Subcutaneous abdominal adipose tissue (tissue), 5 donors: Measurements from ENCODE around the gene MRPS18B.

Experiments
- H3K27ac ChIP-seq: one replicate; pipeline ENCODE4 v1.7.0; 2013; ENCODE audit warnings: low read depth, mild to moderate bottlenecking, inconsistent platforms, low read length, moderate library complexity
- H3K27me3 ChIP-seq, 5 donors: one replicate each; pipeline ENCODE4 v1.7.0; 2013; ENCODE audit warnings: low read length in 5 of 5, inconsistent platforms in 1 of 5; ENCODE audit not compliant: control insufficient read depth in 5 of 5, insufficient read depth in 4 of 5
- H3K36me3 ChIP-seq, 5 donors: one replicate each; pipeline ENCODE4 v1.7.0; 2013; ENCODE audit warnings: low read length in 5 of 5; ENCODE audit not compliant: control insufficient read depth in 5 of 5, insufficient read depth in 5 of 5
- H3K4me1 ChIP-seq, 5 donors: one replicate each; pipeline ENCODE4 v1.7.0; 2013; ENCODE audit warnings: low read length in 5 of 5, mild to moderate bottlenecking in 3 of 5, moderate library complexity in 1 of 5; ENCODE audit not compliant: control insufficient read depth in 5 of 5, insufficient read depth in 5 of 5
- H3K4me3 ChIP-seq, 5 donors: one replicate each; pipeline ENCODE4 v1.7.0; 2013; ENCODE audit warnings: low read length in 5 of 5, low read depth in 1 of 5
- H3K9ac ChIP-seq, 5 donors: one replicate each; pipeline ENCODE4 v1.7.0; 2013; ENCODE audit warnings: low read length in 5 of 5, mild to moderate bottlenecking in 4 of 5, moderate library complexity in 3 of 5
- H3K9me3 ChIP-seq, 5 donors: one replicate each; pipeline ENCODE4 v1.7.0; 2013; ENCODE audit warnings: low read length in 5 of 5; ENCODE audit not compliant: control insufficient read depth in 5 of 5
- donor health status: healthy.
- donor health status: healthy.
- donor health status: healthy.
- donor health status: healthy.
- donor health status: healthy.

Gene MRPS18B

DNA sequence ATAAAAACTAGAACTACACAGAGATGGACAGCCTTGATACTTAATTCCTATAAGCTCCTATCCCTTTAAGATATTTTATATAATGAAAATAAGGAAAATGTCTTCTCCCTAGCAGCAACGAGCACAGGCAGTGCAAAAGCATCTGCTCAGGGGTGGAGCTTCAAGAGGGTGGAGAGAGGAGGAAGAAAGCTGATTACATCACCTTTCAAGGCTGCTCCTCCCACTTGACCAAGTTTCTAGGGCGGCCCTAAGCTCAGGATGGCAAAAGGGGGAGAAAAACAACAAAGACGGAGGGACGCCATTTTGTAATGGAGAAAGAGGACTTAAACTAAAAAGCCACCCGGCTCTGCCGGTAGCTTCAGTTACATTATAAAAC lies 2.8 kb upstream of the MRPS18B start:
- H3K27ac ChIP-seq = peak overlapping the region; percentile 99
- H3K36me3 ChIP-seq = peaks cover 0 to 17% (median 14%) of the 10 kb centered on the region in 5 donors
- H3K9ac ChIP-seq = peak overlapping the region; percentile 96 to 100 (median 98)
- H3K4me3 ChIP-seq = peak overlapping the region; percentile 82 to 100 (median 100)
- H3K4me1 ChIP-seq = peaks cover 10 to 56% (median 50%) of the 10 kb centered on the region in 5 donors
- H3K9me3 ChIP-seq = no peaks in the 10 kb centered on the region
- no peaks in the 10 kb centered on the region for H3K27me3 ChIP-seq

DNA sequence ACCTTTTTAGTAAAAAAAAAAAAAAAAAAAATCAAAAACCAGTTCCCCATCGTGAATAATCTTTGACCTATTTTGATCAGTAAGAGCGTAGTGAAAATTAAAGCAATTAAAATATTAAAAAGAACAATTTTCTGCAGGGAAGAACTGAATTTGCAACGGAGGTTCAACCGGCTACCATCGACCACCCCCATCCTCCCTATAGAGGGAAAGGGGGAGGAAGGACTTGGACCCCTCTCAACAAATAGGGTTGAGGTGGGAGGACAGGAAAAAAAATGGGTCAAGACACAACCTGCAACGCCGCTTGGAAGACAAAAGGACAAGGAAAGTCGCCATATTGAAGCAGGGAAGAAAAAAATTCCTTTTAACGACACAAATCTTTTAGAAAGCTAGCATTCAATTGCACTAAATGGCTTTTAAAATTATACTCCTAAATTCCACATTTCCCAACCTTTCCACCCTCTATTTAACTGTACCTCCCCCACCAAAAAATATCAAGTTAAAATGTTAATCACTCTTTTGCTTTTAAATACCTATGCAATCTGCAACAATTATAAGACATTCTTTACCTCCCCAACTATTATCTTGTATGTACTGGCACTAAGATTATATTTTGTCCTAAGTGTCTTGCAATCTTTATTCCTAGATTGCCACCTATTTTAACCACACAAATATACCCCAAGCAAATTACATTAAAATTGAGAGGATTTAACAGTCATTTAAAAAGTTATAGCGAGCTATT lies 2.3 kb upstream of the MRPS18B start:
- Histone ChIP-seq H3K27me3 (no peaks in the 10 kb centered on the region), H3K4me3 (peak overlapping the region; percentile 82 to 100 (median 100)), H3K27ac (peak overlapping the region; percentile 99), H3K36me3 (peaks cover 0 to 19% (median 14%) of the 10 kb centered on the region in 5 donors), H3K9me3 (no peaks in the 10 kb centered on the region), H3K9ac (peak overlapping the region; percentile 96 to 100 (median 98)), H3K4me1 (peaks cover 10 to 51% (median 49%) of the 10 kb centered on the region in 5 donors)

DNA sequence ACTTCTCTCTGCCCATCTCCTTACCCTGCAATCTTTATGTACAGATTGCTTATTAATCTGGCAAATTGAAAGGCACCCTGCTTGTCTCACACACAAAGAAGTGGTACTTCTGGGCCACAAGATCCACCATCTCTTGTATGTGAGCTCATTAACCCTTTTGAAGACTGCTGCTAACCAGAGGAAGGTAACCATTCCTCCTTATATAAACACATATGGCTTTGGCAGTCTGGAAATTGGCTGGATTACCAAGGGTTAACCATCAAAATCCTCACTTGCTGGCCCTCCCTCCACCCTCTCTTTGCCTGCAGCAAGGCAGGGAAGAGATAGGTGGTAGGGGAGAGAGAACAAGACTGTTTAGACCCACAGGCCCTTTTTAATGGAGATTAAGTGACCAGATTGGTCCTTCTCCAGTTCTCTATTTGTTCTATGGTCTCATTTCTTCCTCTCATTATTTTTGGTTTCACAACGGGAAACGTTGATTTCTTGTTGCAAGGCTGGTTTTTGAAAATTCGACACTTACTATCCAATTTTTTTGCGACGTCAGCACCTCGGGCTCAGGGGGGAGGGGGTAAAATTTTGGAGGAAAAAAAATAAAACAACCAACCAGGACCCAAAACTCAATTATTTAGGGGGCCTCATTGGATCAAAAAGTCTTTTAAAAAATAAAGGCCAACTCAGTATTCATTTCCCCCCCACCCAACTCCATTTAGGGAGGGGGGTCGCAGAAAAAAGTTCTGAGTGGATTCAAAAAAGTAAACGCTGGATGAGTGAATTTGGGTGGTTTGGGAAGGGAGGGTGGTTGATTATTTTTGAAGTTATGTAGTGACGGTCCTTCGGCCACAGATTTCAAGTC lies 1.5 kb upstream of the MRPS18B start:
- H3K9ac ChIP-seq = peak overlapping the region; percentile 96 to 100 (median 98)
- H3K4me1 ChIP-seq = peaks cover 10 to 48% (median 44%) of the 10 kb centered on the region in 5 donors
- H3K36me3 ChIP-seq = peaks cover 0 to 27% (median 20%) of the 10 kb centered on the region in 5 donors
- no peaks in the 10 kb centered on the region for H3K9me3 ChIP-seq
- H3K4me3 ChIP-seq = peak overlapping the region; percentile 82 to 100 (median 100)
- H3K27me3 ChIP-seq = no peaks in the 10 kb centered on the region
- H3K27ac ChIP-seq = peak overlapping the region; percentile 99

DNA sequence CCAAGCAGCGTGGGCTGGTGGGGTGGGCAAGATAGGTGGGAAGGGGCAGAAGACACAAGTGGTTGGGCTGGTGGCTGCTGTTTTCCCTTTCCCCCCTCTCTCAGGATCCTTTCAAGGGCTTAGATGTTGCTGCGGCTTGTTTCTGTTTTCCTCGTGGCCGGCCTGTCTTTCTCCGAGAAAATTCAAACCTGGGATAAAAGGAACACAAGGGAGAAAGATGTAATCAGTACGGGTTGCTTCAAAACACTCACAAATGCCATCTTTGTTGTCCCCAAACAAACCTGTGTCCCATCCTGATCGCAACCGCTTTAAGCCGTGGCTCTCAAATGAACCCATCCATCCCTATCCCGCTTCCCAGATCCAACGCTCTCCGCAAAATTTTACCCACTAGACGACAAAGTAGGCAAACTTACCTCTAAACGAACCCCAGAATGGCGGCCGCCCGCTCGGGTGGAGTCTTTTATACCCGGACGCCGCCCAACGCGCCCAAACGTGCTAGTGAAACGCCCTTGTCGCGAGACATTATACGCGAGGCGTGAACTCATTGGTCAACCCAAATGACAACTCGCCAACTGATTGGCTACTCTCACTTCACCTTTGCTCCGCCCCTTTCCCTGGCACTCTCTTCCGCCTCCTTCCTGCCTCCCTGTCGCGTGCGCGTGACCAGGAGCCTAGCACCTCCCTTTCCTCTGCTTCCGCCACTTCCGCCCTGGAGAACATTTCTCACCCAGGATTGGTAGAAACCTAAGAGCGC lies 652 bp upstream of the MRPS18B start, which contains the start of gene PPP1R10:
Gene PPP1R10 (minus strand): TSS at position 433 of the 754 bp plus-strand sequence. CDS start 7,299 bp downstream, outside the sequence.
- H3K4me3 ChIP-seq = peak within 1 kb of the TSS; percentile 82 to 100 (median 100)
- peak within 1 kb of the TSS; percentile 99 for H3K27ac ChIP-seq
- H3K9ac ChIP-seq = peak within 1 kb of the TSS; percentile 96 to 100 (median 98)
- no peaks in the 10 kb centered on the region for H3K9me3 ChIP-seq
- H3K27me3 ChIP-seq = no peaks in the 10 kb centered on the region
- H3K36me3 ChIP-seq = peaks cover 0 to 35% (median 23%) of the 10 kb centered on the region in 5 donors
- peaks cover 10 to 44% (median 38%) of the 10 kb centered on the region in 5 donors for H3K4me1 ChIP-seq

DNA sequence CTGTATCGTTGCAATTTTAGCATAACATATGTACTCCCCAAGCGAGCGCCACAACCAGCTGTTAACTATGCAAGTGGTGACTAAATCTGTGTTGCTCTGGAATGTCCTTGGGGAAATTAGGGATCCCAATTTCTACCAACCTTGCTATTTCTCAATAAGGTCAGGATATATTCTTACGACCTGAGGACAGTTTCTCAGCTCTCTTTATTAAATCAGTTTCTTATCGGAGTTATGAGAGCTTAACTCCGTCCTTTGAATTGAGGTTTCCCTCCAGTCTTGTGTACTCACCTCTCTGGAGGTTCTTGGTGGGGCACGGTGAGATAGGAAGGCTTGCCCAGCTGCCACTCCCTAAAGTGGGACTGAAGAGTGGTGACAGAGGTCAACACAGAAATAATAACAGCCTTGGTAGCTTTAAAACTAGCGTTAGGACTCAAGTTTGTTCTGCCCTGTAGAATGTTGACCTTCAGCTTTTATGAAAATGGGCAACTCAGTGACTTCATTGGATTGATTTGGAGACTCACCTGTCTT lies 694 bp downstream of the MRPS18B start:
- peak overlapping the region; percentile 99 for H3K27ac ChIP-seq

DNA sequence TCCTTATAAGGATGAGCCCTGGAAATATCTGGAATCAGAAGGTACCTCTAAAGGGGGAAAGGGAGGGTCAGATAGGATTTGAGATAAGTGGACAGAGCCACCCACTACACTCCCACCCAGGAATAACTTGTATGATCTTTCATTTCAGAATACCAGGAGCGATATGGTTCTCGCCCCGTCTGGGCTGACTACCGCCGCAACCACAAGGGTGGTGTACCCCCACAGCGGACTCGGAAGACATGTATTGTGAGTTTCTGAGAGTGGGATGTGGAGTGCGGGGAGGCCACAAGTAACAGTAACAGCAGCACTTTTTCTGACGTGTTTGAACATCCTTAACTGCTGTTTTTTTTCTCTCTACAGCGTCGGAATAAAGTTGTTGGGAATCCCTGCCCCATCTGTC lies 1.9 kb downstream of the MRPS18B start:
- Histone ChIP-seq H3K36me3 (peaks cover 8 to 61% (median 42%) of the 10 kb centered on the region in 5 donors), H3K9me3 (no peaks in the 10 kb centered on the region), H3K4me3 (no peak overlapping the region), H3K27me3 (no peaks in the 10 kb centered on the region), H3K27ac (no peak overlapping the region), H3K4me1 (peaks cover 7 to 19% (median 14%) of the 10 kb centered on the region in 5 donors), H3K9ac (peak overlapping the region in 1 of 5 donors; percentile 26)

More for the DNA sequence above, 694 bp downstream of the MRPS18B start:
- H3K36me3 ChIP-seq = peaks cover 4 to 49% (median 30%) of the 10 kb centered on the region in 5 donors
- H3K4me3 ChIP-seq = peak overlapping the region; percentile 82 to 98 (median 93)
- peak overlapping the region; percentile 70 to 100 (median 89) for H3K9ac ChIP-seq
- H3K9me3 ChIP-seq = no peaks in the 10 kb centered on the region
- H3K27me3 ChIP-seq = no peaks in the 10 kb centered on the region
- peaks cover 10 to 31% (median 26%) of the 10 kb centered on the region in 5 donors for H3K4me1 ChIP-seq

DNA sequence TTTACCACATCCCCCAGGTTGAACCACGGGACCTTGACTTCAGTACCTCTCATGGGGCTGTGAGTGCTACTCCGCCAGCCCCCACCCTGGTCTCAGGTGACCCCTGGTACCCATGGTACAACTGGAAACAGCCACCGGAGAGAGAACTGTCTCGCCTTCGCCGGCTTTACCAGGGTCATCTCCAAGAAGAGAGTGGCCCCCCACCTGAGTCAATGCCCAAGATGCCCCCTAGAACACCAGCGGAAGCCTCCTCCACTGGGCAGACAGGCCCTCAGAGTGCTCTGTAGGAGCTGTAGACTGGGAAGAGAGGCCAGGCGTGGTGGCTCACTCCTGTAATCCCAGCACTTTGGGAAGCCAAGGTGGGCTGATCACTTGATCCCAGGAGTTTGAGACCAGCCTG lies 7.9 kb downstream of the MRPS18B start:
- Histone ChIP-seq H3K27ac (no peak overlapping the region), H3K4me1 (peaks cover 3 to 17% (median 14%) of the 10 kb centered on the region in 5 donors), H3K4me3 (no peak overlapping the region), H3K9ac (no peak overlapping the region), H3K36me3 (peaks cover 12 to 66% (median 45%) of the 10 kb centered on the region in 5 donors), H3K27me3 (no peaks in the 10 kb centered on the region), H3K9me3 (no peaks in the 10 kb centered on the region)

DNA sequence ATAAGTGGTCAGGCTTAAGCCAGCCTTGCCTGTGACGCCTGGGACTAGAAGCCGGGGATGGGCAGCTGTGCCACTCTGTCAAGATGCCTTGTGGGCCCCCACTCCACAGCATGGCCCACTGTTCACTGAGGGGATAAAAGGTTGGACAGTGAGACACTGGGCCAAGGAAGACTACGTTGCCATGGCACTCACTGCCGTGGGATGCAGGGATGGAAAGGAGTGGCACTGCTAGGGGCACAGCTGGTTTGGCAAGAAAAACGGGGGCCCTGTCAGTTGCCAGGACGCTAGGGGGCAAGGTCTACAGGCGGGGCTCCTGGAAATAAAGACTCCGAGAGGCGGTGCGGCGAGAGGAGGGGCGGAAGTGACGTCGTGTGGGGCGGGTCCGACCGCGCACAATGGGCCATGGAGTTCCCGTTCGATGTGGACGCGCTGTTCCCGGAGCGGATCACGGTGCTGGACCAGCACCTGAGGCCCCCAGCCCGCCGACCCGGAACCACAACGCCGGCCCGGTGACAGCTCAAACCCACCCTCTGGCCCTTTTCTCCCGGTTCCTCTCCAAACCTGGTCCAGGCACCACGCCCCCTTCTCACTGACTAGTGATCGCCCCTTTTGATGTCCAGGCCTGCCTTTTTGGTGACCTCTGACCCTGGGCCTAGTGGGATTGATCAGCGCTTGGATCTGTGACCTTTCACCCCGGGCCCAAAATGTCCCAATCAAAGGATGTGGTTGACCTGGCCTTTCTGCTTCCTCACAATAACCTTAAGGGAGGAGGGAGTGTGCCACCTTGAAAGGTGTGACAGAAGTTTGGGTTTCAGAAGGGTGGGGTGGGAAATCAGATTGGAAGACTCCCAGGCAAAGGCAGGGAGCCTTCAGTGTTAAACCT lies 9.1 kb downstream of the MRPS18B start, which contains the start of gene ATAT1:
Gene ATAT1 (plus strand): TSS at position 391 of the 883 bp plus-strand sequence.
- peak within 1 kb of the TSS; percentile 77 for H3K27ac ChIP-seq
- no peaks in the 10 kb centered on the region for H3K9me3 ChIP-seq
- peaks cover 3 to 17% (median 14%) of the 10 kb centered on the region in 5 donors for H3K4me1 ChIP-seq
- H3K36me3 ChIP-seq = peaks cover 12 to 57% (median 41%) of the 10 kb centered on the region in 5 donors
- no peaks in the 10 kb centered on the region for H3K27me3 ChIP-seq
- peak within 1 kb of the TSS; percentile 48 to 90 (median 79) for H3K9ac ChIP-seq
- H3K4me3 ChIP-seq = peak within 1 kb of the TSS; percentile 55 to 86 (median 71)
